GM18517 (cell line): ENCODE measurements around the gene NUFIP2.
"Not testable (repeated sequence)": the region's sequence is repeated elsewhere in the genome, so short reads cannot be mapped to it uniquely, and the experiment has no call there.

Experiments
- ATAC-seq: cut with Tn5 transposase; IDR thresholded peaks from one replicate; pipeline ENCODE4 v1.9.1; 2021; ENCODE audit warnings: mild to moderate bottlenecking, moderate library complexity; ENCODE audit not compliant: unreplicated experiment

NUFIP2 gene

DNA sequence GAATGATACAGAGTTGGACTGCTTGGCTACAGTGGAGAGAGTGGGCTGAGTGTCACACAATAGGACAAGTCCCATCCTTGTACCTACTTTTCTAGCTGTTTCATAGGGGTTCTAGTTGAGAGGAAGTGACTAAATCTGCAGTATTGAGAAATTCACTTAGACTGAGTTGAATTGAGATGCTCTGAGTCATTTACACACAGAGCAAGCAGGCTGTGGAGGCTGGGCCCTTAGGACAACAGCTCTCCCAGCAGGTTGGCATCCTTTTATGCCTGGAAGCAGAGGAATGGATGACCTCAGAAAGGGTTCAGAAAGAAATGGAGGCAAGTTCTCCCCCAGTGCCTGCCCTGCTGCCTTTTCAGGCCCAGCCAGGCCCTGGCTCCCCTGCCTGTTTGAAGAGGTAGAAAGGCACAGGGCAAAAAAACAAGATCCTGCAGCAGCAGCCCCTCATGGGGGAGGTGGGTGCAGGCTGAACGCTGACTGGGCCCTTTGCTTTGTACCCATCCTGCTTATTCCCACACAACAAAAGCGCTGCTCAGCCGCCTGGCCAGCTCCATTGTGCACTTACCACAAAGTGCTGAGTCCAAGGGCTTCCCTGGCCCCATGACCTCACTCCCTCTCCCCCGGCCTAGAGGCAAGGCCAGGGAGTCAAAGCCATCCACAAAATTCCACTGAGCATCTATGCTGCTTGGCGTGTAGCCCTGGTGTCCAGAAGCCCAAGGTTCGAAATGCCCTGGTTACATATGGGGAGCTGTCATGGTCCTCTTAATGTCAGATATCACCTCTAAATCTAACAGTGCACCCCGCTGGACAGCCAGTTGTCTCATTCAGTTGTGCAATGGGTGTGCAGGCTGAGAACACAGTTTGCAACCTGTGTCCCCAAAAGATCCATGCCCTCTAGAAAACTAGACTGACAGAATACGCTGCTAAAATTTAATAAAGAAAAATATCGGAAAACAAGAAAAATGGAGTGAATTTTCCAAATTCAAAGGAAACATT is 52.7 kb downstream of the NUFIP2 start:
- ATAC-seq, result no peak

DNA sequence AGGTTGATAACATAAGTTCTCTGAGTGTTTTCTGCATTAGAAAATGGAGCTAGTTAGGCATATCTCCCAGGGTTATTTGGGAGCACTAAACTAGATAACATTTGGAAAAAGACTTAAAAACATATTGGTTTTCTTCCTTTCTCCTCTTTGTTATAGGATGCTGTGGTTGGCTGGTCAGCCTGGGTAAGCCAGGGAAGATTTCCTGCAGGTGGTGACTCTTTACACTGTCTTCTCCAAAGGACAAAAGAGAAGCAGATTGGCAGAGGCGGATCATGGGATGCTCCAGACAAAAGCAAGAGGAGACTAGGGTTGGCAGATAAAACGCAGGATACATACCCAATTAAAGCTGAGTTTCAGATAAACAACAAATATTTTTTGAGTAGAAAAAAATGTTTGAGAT is 53.5 kb downstream of the NUFIP2 start:
- no peak for ATAC-seq

DNA sequence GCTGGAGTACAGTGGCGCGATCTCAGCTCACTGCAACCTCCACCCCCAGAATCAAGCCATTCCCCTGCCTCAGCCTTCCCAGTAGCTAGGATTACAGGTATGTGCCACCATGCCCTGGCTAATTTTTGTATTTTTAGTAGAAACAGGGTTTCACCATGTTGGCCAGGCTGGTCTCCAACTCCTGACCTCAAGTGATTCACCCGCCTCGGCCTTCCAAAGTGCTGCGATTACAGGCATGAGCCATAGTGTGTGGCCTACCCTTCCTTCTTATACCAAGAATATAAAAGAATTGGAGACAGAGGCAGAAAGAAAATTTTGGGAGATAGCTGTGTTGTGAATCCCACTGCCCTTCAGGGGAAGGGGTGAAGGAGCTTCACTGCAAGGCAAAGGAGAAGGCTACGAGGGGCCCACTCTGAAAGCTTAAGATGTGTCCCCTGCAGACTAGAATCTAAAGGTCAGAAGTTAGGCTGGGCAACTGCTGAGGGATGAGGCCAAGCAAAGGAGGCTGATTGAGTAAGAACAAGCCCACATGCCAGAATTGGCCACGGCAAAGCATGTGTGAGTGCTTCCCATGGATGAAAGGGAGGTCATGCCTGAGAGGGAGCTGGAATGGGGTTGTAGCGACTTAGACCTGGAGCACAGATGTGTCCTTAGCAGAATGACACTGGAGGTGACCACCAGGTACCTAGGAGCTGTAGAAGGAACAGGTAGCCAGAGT is 55.7 kb downstream of the NUFIP2 start:
- no peak for ATAC-seq

DNA sequence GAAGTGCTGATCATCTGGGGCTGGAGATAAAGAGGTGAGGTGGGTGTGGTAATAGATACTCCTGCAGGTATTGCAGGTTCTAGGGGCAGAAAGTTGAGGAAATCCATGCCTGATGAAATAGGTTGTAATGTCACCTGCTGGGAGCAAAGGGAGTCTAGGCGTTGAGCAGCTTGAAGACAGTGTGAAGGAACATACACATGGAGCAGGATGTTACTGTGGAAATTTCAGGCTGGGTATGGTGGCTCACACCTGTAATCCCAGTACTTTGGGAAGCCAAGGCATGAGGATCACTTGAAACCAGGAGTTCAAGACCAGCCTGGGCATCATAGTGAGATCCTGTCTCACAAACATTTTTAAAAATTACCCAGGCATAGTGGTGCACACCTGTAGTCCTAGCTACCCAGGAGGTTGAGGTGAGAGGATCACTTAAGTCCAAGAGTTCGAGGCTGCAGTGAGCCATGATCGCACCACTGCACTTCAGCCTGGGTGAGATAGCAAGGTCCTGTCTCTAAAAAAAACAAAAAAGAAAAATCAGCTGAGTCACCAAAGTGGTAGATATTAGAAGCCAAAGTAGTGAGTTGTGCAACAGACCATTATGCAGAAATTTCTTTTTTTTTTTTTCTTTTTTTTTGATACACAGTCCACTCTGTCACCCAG is 56.3 kb downstream of the NUFIP2 start:
- ATAC-seq, result no peak

DNA sequence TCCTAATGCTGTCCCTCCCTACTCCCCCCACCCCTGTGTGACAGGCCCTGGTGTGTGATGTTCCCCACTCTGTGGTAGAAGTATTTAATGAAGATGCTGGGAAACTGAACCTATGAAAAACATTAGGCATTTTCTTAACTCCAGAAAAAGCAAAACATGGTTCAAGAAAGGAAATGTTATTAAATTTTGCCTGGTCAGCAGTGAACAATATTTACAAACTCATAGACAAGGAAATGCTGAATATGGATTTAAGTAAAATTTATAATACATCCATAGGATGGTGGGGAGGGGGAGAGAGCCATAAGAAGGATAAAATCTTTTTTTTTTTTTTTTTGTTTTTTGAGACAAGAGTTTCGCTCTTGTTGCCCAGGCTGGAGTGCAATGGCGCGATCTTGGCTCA is 58.0 kb downstream of the NUFIP2 start:
- ATAC-seq, result no peak

DNA sequence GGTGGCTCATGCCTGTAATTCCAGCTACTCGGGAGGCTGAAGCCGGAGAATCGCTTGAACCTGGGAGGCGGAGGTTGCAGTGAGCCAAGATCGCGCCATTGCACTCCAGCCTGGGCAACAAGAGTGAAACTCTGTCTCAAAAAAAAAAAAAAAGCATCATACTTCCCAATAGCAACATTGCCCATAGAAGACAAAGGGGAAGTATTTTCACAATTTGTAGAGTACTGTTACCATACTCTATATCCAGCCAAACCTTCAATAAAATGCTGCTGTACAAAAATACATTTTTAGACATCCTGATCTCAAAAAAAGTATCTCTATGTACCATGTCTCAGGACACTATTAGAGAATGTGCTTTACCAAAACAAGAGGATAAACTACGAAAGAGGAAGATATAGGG is 59.0 kb downstream of the NUFIP2 start:
- not testable (repeated sequence) for ATAC-seq

DNA sequence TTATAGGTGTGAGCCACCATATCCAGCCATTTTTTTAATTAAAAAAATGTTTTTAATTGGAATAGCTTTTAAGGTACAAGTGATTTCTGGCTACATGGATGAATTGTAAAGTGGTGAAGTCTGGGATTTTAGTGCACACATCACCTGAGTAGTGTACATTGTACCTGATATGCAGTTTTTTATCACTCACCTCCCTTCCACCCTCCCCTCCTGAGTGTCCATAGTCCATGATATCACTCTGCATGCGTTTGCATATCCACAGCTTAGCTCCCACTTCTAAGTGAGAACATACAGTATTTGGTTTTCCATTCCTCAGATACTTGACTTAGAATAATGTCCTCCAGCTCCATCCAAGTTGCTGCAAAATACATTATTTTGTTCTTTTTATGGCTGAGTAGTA is 60.6 kb downstream of the NUFIP2 start:
- no peak for ATAC-seq

DNA sequence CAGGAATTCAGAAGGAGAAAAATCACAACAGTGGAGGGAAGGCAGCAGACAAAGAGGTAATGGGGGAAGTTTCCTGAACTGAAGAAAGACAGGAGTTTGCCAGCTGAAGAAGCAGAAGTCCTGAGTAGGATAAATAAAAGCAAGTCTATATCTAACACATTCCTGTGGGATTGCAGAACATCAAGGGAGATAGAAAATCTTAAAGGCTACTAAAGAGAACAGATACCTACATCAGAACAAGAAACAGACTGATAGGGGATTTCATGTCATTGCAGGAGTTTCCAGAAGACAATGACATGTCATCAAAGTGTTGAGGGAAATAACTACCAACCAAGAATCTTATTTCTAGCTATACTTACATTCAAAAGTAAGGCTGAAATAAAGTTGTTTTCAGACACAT is 68.6 kb downstream of the NUFIP2 start:
- ATAC-seq, result no peak

DNA sequence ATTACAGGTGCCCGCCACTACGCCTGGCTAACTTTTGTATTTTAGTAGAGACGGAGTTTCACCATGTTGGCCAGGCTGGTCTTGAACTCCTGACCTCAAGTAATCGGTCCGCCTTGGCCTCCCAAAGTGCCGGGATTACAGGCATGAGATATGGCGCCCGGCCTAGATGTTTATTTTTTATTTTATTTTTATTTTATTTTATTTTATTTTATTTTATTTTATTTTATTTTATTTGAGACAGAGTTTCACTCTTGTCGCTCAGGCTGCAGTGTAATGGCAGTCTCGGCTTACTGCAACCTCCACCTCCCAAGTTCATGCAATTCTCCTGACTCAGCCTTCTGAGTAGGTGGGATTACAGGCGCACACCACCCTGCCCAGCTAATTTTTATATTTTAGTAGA is 72.6 kb downstream of the NUFIP2 start:
- not testable (repeated sequence) for ATAC-seq

DNA sequence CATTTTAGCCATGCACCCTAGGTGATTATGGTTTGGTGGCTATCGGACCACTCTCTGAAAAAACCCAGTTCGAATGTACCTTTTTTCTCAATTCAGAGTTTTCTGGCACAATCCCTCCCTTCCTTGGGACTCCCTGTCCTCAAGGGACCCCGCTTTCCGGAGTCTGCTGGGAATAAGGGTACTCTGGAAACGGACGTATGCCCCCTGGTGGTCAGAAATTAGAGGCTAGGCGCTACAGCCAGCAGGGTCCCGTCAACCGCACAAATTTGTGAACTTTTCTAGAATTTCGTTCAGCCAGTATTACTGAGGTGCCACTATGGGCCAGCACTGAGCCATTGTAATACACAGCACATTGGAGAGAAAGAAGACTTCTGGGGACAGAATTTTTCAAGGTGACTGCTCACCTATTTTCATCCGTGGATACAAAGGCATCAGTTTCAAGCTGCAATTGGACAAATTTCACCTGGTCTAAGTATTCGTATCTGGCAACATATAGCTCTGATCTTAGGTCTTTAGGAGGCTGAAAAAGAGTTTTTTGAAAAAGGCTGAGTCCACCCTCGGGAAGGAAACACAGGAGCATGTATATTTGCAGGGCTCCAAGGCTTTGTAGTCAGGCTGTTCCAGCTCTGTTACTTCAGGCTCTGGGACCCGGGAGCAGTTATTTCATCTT is 74.4 kb downstream of the NUFIP2 start:
- ATAC-seq, result no peak

DNA sequence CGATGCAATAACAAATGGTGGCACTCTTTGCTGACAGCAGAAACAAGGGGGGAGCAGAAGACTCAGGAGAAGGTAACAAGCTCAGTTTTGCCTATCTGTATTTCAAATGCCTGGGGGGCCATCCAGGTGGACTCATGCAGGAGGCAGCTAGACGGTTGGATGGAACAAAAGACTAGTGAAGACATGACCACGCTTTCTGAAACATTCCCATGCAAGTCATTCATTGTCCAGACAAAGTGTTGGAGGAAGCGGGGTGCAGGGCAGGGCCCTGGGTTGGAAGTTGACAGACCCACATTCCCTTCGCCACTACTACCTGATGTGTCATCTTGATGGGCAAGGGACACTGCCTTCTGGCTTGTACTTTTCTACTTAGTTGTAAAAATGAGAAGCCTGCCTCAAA is 77.1 kb downstream of the NUFIP2 start:
- ATAC-seq, result no peak

DNA sequence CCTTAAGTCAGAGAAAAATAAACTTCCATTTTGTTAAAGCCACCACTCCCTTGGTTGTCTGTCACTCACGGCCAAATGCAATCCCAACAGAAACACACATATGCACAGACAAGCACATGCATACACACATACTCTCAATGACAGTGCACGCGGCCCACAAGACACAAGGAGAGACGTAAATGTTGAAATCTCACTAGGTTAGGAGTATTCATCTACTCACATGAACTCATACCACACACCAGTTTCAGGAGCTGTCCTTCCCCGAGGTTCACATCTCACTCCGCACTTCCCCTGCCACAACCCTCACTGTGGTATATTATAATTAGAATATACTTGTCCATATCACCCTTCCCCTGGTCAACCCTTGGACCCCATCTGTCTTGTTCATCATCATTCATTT is 77.8 kb downstream of the NUFIP2 start:
- ATAC-seq, result no peak

DNA sequence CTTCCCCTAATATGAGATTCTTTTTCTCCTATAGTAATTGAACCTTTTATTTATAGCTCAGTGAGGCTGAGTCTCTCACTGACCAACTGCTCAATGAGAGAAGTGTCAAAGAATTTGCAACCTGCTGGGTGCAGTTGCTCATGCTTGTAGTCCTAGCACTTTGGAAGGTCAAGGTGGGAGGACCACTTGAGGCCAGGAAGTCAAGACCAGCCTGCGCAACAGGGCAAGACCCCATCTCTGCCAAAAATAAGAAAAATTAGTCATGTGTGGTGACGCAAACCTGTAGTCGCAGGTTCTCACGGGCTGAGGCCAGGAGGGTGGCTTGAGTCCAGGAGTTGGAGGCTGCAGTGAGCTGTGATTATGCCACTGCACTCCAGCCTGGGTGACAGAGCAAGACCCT is 78.2 kb downstream of the NUFIP2 start:
- no peak for ATAC-seq

DNA sequence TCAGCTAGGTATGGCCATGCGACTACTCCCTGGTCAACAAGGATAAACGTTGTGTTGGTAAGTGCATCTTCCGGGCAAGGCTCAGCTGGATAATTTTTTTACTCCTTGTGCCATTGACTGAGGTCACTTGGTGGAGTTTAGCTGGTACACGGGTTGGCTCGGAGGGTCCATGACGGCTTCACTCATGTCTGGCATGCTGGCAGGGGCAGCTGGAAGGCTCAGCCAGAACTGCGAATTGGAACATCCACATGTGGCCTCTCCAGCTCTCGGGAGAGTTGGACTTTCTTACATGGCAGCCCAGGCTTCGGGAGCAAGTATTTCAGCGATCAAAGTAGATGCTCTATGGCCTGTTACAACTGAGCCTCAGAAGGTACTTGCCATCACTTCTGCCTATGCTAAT is 78.8 kb downstream of the NUFIP2 start:
- ATAC-seq, result no peak

DNA sequence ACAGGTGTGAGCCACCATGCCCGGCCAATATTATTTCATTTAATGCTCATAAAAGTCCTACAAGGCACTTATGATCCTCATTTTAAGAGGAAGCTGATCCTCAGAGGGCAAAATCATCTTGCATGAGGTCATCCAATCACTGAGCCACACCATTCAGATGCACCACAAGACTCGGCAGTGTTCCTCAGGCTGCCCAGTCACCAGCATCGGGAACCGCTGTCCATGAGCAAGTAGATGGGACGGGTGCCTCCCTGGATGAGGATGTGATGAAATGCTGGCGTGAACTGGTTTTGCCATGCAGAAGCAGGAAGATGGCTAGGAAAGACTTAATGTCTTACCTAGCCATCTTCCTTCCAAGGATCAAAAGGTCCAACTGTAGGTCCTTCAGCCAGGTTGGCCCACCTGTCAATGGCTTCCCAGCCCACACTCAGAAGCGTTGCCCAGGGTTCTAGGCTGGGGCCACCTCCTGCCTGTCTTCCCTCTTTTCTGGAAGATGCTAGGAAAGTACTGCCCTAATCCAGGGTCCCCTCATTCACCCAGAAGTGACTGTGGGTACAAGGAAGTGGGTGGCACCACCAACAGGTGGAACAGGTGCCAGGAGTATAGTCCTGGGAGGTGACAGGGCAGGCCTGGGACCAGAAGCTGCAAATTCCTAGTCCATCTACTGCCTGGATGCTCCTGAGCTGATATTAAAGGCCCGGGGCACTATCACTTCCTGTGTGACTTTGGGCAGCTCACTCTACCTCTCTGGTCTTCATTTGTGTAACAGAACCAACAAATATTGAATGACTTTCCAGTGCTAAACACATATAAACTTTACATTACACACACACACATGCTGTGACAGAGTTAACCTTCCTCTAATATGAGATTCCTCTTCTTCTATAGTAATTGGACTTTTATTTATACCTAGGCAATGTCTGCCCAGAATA is 79.5 kb downstream of the NUFIP2 start:
- no peak for ATAC-seq

DNA sequence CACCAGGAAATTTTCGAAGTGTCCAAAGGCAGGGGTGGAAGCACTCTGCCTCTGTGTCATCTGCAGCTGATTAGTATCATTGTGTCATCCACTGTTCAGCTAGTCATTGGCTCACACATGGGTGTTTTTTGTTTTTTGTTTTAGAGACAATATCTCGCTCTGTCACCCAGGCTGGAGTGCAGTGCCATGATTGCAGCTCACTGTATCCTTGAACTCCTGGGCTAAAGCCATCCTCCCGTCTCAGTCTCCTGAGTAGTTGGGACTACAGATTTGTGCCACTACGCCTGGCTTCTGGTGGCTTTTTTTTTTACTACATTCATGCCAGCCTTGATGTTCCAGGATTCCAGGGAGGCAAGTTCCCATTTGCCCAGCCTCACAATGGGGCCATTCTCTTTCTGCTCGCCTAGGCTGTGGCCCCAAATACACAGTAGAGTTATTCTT is 81.2 kb downstream of the NUFIP2 start:
- no peak for ATAC-seq

DNA sequence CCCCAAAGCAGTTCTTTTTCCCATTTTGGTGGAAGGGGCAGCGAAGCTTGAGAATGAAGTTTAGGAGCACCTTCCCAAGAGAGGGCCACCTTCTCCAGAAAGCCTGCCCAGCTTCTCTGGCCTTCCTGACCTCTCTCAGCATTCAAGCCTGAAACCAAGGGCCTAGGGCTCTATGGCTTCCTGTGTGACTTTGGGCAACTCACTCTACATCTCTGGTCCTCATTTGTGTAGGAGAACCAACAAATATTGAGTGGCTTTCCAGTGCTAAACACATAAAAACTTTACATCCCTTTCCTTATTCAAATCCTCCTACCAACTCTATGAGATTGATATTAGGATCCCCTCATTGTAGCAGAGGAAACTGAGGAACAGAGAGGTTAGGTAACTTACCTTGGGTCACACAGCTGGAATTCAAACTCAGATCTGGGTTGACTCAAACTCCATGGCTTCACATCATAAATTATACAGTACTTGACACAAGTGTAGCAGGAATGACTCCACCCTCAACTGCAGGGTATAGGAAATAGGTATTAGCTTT is 81.8 kb downstream of the NUFIP2 start:
- no peak for ATAC-seq

DNA sequence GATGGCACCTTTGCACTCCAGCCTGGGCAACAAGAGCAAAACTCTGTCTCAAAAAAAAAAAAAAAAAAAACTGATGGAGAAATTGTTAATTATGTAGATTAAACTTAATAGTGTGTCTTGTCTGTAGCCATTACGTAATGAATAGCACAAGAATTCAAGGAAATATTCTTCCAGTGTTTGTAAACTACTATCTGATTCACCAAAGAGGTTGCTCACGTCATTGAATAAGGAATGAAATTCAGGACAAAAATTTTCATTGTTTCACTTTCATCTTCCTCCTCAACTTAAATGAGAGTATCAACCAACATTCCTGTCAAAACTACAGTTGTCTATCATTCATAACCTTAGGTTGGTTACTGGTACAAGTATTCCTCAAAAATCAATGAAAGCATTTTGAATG is 83.1 kb downstream of the NUFIP2 start:
- no peak for ATAC-seq

DNA sequence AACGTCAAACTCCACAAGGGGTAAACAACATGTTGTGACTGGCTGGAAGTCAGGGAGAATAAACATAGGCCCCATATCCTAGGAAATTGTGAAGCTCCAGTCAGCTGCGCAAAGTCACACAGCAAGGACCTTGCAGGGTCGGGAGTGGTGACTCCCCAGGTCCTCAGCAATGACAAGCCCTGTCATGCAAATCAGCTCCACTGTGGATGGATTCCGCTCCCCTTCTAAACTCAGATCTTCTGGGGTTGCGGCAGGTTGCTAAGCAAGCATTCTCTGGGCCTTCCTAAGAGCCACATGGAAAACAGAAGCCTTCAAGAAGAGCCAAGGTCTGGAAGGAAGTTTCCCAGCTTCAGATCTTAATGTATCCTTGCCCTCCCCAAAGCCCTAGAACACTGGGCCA is 84.9 kb downstream of the NUFIP2 start:
- ATAC-seq, result no peak

DNA sequence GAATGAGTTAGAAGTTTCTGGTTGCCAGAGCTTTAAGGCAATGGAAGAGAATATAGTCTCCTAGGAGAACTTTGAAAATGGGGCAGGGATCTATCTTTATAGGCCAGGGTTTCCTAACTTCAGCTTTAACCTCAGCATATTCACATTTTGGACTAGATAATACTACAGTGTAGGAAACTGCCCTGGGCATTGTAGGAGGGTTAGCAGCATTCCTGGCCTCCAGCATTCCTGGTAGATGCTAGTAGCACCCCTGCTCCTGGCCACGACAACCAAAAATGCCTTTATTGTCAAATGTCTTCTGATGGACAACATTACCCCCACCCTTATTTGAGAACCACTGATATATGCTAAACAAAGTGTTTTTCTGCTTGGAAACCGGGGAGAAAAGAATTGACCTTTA is 86.0 kb downstream of the NUFIP2 start:
- no peak for ATAC-seq
